Body of pancreas (tissue), 4 donors: ENCODE measurements around the gene AKAP12.

Source experiments
- CTCF ChIP-seq, 7 experiments: fragments of 450-650 bp in 4 of 7; fragments of 200-600 bp in 3 of 7; sonication (generic) in 3 of 7; IDR thresholded peaks; one replicate each; pipeline ENCODE4 v1.5.1; 2016 to 2019; ENCODE audit warnings: antibody characterized with exemption in 7 of 7
- POLR2A ChIP-seq, 3 donors: fragments of 450-650 bp; IDR thresholded peaks; one replicate each; pipeline ENCODE4 v1.6.1; 2016; ENCODE audit warnings: antibody characterized with exemption in 3 of 3, mild to moderate bottlenecking in 2 of 3

GRCh38 chr6:151279891-151280290 is 40.1 kb downstream of the AKAP12 start:
- no peak for TF ChIP-seq POLR2A (IDR thresholded peaks at IDR 0.05)
- no peak for TF ChIP-seq CTCF (IDR thresholded peaks at IDR 0.05)
